Measurements from ENCODE around the gene N4BP2L2. TPM values are rescaled to one million over a fixed set of nuclear protein-coding genes. Genes with fewer than 3 reads are reported as not detected.

Gene N4BP2L2
- total RNA-seq, 1 donor from 2014 or later, result 76.6 TPM

GRCh38 chr13:32431361-32431760 is 107.2 kb downstream of the N4BP2L2 start:
- H3K36me3 ChIP-seq (ENCODE audit: control insufficient read depth, insufficient read depth, low read length), result peaks cover 2% of the 10 kb centered on the region
- DNase-seq (ENCODE audit: low read depth), result no peak

GRCh38 chr13:32430018-32430747 is 108.4 kb downstream of the N4BP2L2 start:
- no peak overlapping the region for H3K4me3 ChIP-seq (ENCODE audit: low read depth, low read length)
- DNase-seq (ENCODE audit: low read depth), result no peak
- H3K27me3 ChIP-seq (ENCODE audit: control insufficient read depth, insufficient read depth, low read length), result no peaks in the 10 kb centered on the region
- H3K36me3 ChIP-seq (ENCODE audit: control insufficient read depth, insufficient read depth, low read length), result peaks cover 2% of the 10 kb centered on the region
- TF ChIP-seq CTCF (IDR thresholded peaks at IDR 0.05; ENCODE audit: insufficient read depth, low read length, severe bottlenecking), result no peak
- peak; percentile 86 for FAIRE-seq

More at GRCh38 chr13:32431361-32431760, 107.2 kb downstream of the N4BP2L2 start:
- no peak overlapping the region for H3K4me3 ChIP-seq (ENCODE audit: low read depth, low read length)
- no peak for TF ChIP-seq CTCF (IDR thresholded peaks at IDR 0.05; ENCODE audit: insufficient read depth, low read length, severe bottlenecking)
- no peak for FAIRE-seq
- H3K27me3 ChIP-seq (ENCODE audit: control insufficient read depth, insufficient read depth, low read length), result no peaks in the 10 kb centered on the region

GRCh38 chr13:32429433-32429909 is 109.1 kb downstream of the N4BP2L2 start:
- FAIRE-seq (no peak), DNase-seq (ENCODE audit: low read depth) (no peak)
- H3K36me3 ChIP-seq (ENCODE audit: control insufficient read depth, insufficient read depth, low read length), result peaks cover 2% of the 10 kb centered on the region
- no peak overlapping the region for H3K4me3 ChIP-seq (ENCODE audit: low read depth, low read length)
- no peaks in the 10 kb centered on the region for H3K27me3 ChIP-seq (ENCODE audit: control insufficient read depth, insufficient read depth, low read length)
- no peak for TF ChIP-seq CTCF (IDR thresholded peaks at IDR 0.05; ENCODE audit: insufficient read depth, low read length, severe bottlenecking)

GRCh38 chr13:32428581-32429432 is 109.8 kb downstream of the N4BP2L2 start:
- FAIRE-seq (no peak), DNase-seq (ENCODE audit: low read depth) (no peak)
- H3K4me3 ChIP-seq (ENCODE audit: low read depth, low read length), result peak overlapping the region; percentile 49
- H3K36me3 ChIP-seq (ENCODE audit: control insufficient read depth, insufficient read depth, low read length), result peaks cover 2% of the 10 kb centered on the region
- H3K27me3 ChIP-seq (ENCODE audit: control insufficient read depth, insufficient read depth, low read length), result no peaks in the 10 kb centered on the region
- no peak for TF ChIP-seq CTCF (IDR thresholded peaks at IDR 0.05; ENCODE audit: insufficient read depth, low read length, severe bottlenecking)

GRCh38 chr13:32427852-32428580 is 110.6 kb downstream of the N4BP2L2 start, which contains the start of gene N4BP2L1:
Gene N4BP2L1, minus strand, starts transcription at chr13:32428130. Its CDS starts 48 bp downstream, at chr13:32428082.
- no peak for TF ChIP-seq CTCF (IDR thresholded peaks at IDR 0.05; ENCODE audit: insufficient read depth, low read length, severe bottlenecking)
- Histone ChIP-seq H3K27me3 (ENCODE audit: control insufficient read depth, insufficient read depth, low read length) (no peaks in the 10 kb centered on the region), H3K36me3 (ENCODE audit: control insufficient read depth, insufficient read depth, low read length) (peaks cover 2% of the 10 kb centered on the region), H3K4me3 (ENCODE audit: low read depth, low read length) (peak within 1 kb of the TSS; percentile 49)
- FAIRE-seq, result no peak
- DNase-seq (ENCODE audit: low read depth), result no peak

Data from bronchial epithelial cell (primary cell).